VCaP (cell line): ENCODE measurements around the gene ABL1.
"Not testable (repeated sequence)": the region's sequence is repeated elsewhere in the genome, so short reads cannot be mapped to it uniquely, and the experiment has no call there.

Source experiments
- H3K27ac ChIP-seq: fragments of 450-650 bp; 2 replicates; pipeline ENCODE4 v1.5.1; 2017
- TF ChIP-seq, protein P1 (sequence below): fragments of 450-650 bp; conservative IDR thresholded peaks from 2 replicates; pipeline ENCODE4 v1.5.1; 2017; ENCODE audit warnings: mild to moderate bottlenecking, moderate library complexity

The ABL1 gene

GRCh38 chr9:130846487-130847305 is 11.6 kb downstream of the ABL1 start:
- TF ChIP-seq, protein P1, sequence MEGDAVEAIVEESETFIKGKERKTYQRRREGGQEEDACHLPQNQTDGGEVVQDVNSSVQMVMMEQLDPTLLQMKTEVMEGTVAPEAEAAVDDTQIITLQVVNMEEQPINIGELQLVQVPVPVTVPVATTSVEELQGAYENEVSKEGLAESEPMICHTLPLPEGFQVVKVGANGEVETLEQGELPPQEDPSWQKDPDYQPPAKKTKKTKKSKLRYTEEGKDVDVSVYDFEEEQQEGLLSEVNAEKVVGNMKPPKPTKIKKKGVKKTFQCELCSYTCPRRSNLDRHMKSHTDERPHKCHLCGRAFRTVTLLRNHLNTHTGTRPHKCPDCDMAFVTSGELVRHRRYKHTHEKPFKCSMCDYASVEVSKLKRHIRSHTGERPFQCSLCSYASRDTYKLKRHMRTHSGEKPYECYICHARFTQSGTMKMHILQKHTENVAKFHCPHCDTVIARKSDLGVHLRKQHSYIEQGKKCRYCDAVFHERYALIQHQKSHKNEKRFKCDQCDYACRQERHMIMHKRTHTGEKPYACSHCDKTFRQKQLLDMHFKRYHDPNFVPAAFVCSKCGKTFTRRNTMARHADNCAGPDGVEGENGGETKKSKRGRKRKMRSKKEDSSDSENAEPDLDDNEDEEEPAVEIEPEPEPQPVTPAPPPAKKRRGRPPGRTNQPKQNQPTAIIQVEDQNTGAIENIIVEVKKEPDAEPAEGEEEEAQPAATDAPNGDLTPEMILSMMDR = no peak
- no peak overlapping the region for H3K27ac ChIP-seq

- no peak overlapping the region for H3K27ac ChIP-seq
- TF ChIP-seq, protein P1 = no peak
Observed at GRCh38 chr9:130847306-130848217, 12.5 kb downstream of the ABL1 start.

- not testable (repeated sequence) for H3K27ac ChIP-seq
Observed at GRCh38 chr9:130848514-130848913, 13.5 kb downstream of the ABL1 start.

DNA sequence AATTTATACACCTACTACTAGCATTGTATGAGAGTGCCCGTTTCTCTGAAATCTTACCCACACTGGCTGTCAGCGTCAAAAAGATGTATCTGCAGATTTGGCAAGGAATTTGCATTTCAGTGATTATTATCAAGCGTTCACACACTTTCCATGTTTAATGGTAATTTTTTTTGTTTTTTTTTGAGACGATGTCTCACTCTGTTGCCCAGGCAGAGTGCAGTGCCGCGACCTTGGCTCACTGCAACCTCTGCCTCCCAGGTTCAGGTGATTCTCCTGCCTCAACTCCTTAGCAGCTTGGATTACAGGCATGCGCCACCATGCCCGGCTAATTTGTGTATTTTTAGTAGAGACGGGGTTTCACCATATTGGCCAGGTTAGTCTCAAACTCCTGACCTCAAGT is 14.3 kb downstream of the ABL1 start:
- TF ChIP-seq, protein P1 = no peak
- H3K27ac ChIP-seq = no peak overlapping the region

- H3K27ac ChIP-seq = no peak overlapping the region
- TF ChIP-seq, protein P1 = no peak
Observed at GRCh38 chr9:130852801-130853200, 17.7 kb downstream of the ABL1 start.

- H3K27ac ChIP-seq = no peak overlapping the region
- TF ChIP-seq, protein P1 = no peak
Observed at GRCh38 chr9:130854092-130854491, 19.0 kb downstream of the ABL1 start.

- H3K27ac ChIP-seq = no peak overlapping the region
- TF ChIP-seq, protein P1 = no peak
Observed at GRCh38 chr9:130854835-130855234, 19.8 kb downstream of the ABL1 start.
